Chondrocyte (in vitro differentiated cells): Measurements from ENCODE around the gene SULT1C3. TPM values are rescaled to one million over a fixed set of nuclear protein-coding genes. Genes with fewer than 3 reads are reported as not detected.

Source experiments
- DNase-seq: peaks from one replicate; pipeline ENCODE4 v3.0.0; 2021; ENCODE audit warnings: mixed read lengths, low spot score
- H3K27ac Mint-ChIP-seq: one replicate; pipeline ENCODE4 v1.8.0; 2021; ENCODE audit warnings: mild to moderate bottlenecking, moderate library complexity, mixed read lengths; ENCODE audit not compliant: unreplicated experiment
- H3K27me3 Mint-ChIP-seq: 2 replicates; pipeline ENCODE4 v1.8.0; 2021; ENCODE audit warnings: low read depth, mixed read lengths
- H3K36me3 Mint-ChIP-seq: 2 replicates; pipeline ENCODE4 v1.8.0; 2021; ENCODE audit warnings: low read depth, mixed read lengths
- H3K4me1 Mint-ChIP-seq: 2 replicates; pipeline ENCODE4 v1.8.0; 2021; ENCODE audit warnings: low read depth, mild to moderate bottlenecking, mixed read lengths
- H3K4me3 Mint-ChIP-seq: one replicate; pipeline ENCODE4 v1.8.0; 2021; ENCODE audit warnings: mild to moderate bottlenecking, moderate library complexity, mixed read lengths; ENCODE audit not compliant: unreplicated experiment
- H3K9me3 Mint-ChIP-seq: 2 replicates; pipeline ENCODE4 v1.8.0; 2021; ENCODE audit warnings: low read depth, mixed read lengths
- total RNA-seq: library from RNA; stranded (reverse); gene quantifications from 3 replicates; pipeline ENCODE4 v1.2.1, GENCODE V29; 2021
- TF ChIP-seq, protein P1 (sequence below): fragments of 200-600 bp; sonication (generic); IDR thresholded peaks from 2 replicates; pipeline ENCODE4 v1.5.0; 2021; ENCODE audit warnings: antibody characterized with exemption, mild to moderate bottlenecking, moderate library complexity

SULT1C3 gene
- total RNA-seq, 1 donor from 2014 or later = not detected

DNA sequence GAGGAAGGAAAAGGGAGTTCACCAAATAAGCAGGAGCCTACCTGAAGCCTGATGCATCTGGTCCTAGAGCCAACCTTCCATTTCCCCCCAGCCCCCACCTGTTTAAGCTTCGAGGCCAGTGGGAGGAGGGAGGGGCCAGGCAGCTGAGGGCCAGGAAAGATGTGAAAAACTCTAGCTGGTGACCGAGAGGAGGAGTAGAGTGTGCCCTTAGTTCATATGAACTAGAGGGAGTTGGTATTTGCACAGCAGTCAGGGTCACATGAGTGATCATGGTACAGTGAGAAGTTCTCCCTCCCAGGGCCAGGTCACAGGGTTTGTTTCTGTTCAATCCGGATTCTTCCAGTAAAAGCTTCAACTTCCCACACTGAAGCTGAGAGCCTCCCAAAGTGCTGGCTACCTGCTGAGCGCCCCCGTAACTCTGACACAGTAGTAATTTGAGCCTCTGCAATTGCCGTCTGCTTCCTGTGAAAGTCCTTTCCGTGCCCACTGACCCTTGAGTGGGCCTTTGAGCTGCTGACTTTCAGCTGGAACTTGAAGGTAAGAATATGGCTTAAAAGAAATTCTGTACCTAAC is 48.9 kb downstream of the SULT1C3 start, which contains the start of gene SULT1C2:
TSS of gene SULT1C2 (plus strand) at position 362 of the 573 bp plus-strand sequence. CDS start 4,773 bp downstream, outside the sequence.
- no peaks in the 10 kb centered on the region for H3K9me3 Mint-ChIP-seq
- H3K4me1 Mint-ChIP-seq = peaks cover 15% of the 10 kb centered on the region
- TF ChIP-seq, protein P1, sequence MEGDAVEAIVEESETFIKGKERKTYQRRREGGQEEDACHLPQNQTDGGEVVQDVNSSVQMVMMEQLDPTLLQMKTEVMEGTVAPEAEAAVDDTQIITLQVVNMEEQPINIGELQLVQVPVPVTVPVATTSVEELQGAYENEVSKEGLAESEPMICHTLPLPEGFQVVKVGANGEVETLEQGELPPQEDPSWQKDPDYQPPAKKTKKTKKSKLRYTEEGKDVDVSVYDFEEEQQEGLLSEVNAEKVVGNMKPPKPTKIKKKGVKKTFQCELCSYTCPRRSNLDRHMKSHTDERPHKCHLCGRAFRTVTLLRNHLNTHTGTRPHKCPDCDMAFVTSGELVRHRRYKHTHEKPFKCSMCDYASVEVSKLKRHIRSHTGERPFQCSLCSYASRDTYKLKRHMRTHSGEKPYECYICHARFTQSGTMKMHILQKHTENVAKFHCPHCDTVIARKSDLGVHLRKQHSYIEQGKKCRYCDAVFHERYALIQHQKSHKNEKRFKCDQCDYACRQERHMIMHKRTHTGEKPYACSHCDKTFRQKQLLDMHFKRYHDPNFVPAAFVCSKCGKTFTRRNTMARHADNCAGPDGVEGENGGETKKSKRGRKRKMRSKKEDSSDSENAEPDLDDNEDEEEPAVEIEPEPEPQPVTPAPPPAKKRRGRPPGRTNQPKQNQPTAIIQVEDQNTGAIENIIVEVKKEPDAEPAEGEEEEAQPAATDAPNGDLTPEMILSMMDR = peak; percentile 7
- H3K4me3 Mint-ChIP-seq = no peak within 1 kb of the TSS
- no peak for DNase-seq
- no peaks in the 10 kb centered on the region for H3K27me3 Mint-ChIP-seq
- H3K36me3 Mint-ChIP-seq = no peaks in the 10 kb centered on the region
- H3K27ac Mint-ChIP-seq = peak within 1 kb of the TSS; percentile 4

DNA sequence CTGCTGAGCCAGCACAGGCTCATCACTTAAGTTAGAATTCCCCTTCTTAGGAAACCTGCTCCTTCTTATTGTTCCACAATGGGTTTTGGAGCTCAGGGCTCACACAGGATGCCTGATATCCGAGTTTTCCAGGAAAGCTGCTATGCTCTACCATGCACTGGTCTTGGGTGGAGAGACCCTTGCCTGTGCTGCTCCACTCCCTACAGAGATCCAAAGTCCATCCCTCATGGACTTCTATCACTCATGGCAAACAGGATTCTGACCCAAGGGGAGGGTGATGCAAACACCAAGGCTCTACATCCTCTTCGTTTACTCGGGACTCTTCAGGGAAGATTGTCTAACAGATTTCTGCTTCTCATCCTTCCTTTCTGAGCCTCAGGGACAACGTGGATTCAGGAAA is 54.1 kb downstream of the SULT1C3 start:
- Mint-ChIP-seq H3K9me3 (peaks cover 5% of the 10 kb centered on the region), H3K4me3 (no peak overlapping the region), H3K27ac (no peak overlapping the region), H3K36me3 (no peaks in the 10 kb centered on the region), H3K4me1 (peaks cover 5% of the 10 kb centered on the region), H3K27me3 (no peaks in the 10 kb centered on the region)
- TF ChIP-seq, protein P1 = no peak
- DNase-seq = no peak

DNA sequence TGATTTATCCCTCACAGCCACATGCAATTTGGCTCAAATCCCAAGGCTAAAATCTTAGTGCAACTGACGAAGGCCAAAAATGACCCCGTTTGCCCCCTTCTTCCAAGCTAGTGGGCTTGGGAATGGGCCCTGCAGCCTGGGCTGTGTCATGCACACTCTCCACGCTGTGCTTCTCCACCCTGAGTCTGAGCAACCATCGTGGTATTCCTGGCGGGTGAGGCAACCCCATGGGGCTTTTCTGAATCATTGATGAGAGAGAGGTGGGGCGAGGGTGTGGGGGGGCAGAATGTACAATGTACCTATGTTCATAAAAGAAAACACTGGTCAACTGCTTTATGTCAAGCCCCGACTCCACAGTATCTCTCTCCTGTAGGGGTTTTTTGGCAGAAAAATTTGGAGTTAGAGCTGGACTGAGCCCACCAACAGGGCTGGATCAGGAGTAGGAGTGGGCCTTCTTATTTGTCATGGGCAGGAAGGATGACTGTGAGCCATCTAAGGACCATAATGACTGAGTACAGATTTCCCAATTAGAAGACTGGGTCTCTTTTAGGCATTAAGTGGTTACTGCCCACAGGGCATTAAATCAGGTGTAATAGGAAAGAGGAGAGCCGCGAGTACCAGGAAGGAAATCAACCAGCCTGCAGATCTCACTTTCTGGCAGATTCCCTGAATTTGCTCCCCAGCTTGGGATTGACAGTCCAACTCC is 57.8 kb downstream of the SULT1C3 start:
- H3K27me3 Mint-ChIP-seq = peaks cover 7% of the 10 kb centered on the region
- no peak for DNase-seq
- H3K9me3 Mint-ChIP-seq = peaks cover 5% of the 10 kb centered on the region
- TF ChIP-seq, protein P1 = no peak
- H3K27ac Mint-ChIP-seq = no peak overlapping the region
- peaks cover 2% of the 10 kb centered on the region for H3K36me3 Mint-ChIP-seq
- no peak overlapping the region for H3K4me3 Mint-ChIP-seq
- no peaks in the 10 kb centered on the region for H3K4me1 Mint-ChIP-seq

DNA sequence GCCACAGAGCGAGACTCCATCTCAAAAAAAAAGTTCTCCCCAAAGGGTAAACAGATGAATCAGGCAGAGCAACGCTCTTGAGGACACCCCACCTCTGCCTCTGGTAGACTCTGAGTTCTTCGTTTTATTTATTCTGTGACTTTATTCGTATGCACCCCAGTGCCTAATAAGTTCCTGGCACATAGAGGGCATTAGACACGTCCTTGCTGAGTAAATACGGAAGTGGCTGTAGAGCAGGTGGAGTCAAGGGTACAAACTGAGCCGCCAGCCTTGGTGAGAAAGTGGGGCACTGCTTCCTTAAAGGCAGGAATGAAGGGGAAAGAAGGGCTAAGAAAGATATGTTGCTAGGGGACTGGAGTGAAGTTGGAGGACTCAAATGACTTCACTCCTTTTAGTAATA is 61.8 kb downstream of the SULT1C3 start:
- H3K4me3 Mint-ChIP-seq = no peak overlapping the region
- H3K36me3 Mint-ChIP-seq = peaks cover 2% of the 10 kb centered on the region

DNA sequence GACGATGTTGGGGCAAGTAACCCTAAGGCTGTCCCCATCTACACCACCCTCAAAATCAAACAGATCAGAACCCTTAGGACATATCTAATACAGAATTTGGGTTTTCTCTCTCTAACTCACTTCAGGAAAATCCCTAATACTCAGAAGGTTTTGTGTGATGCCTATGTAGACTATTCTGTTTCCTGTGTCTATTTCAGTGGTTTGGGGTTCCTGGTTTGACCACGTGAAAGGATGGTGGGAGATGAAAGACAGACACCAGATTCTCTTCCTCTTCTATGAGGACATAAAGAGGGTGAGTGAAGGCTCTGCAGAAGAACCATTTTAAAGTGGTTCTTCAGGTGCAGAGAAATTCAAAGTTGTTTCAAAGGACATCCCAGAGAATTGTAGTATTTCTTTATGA is 65.2 kb downstream of the SULT1C3 start:
- Mint-ChIP-seq H3K27ac (no peak overlapping the region), H3K9me3 (peaks cover 4% of the 10 kb centered on the region), H3K36me3 (peaks cover 2% of the 10 kb centered on the region), H3K27me3 (peaks cover 13% of the 10 kb centered on the region), H3K4me1 (no peaks in the 10 kb centered on the region), H3K4me3 (no peak overlapping the region)
- no peak for DNase-seq
- TF ChIP-seq, protein P1 = no peak

More for the DNA sequence above, 61.8 kb downstream of the SULT1C3 start:
- Mint-ChIP-seq H3K9me3 (peaks cover 5% of the 10 kb centered on the region), H3K27ac (no peak overlapping the region), H3K27me3 (peaks cover 13% of the 10 kb centered on the region), H3K4me1 (no peaks in the 10 kb centered on the region)
- TF ChIP-seq, protein P1 = no peak
- DNase-seq = no peak
